ENCODE results near the gene HLA-G.
A peak's percentile ranks its signal among the peaks of the same experiment; 100 is the strongest.

HLA-G gene

GRCh38 chr6:29824144-29824543, 3.5 kb upstream of the HLA-G start:
- no peak for DNase-seq

GRCh38 chr6:29825848-29826247, 1.8 kb upstream of the HLA-G start:
- DNase-seq = no peak

- DNase-seq = no peak
These were observed 1.4 kb upstream of the HLA-G start for GRCh38 chr6:29826271-29826670.

- DNase-seq = no peak
These were observed 809 bp downstream of the HLA-G start for GRCh38 chr6:29828471-29828797.

GRCh38 chr6:29829766-29830165, 2.1 kb downstream of the HLA-G start:
- DNase-seq = no peak

GRCh38 chr6:29830409-29830808, 2.8 kb downstream of the HLA-G start:
- DNase-seq = no peak

GRCh38 chr6:29831776-29832175, 4.2 kb downstream of the HLA-G start:
- DNase-seq = no peak

GRCh38 chr6:29834564-29835436, 7.2 kb downstream of the HLA-G start:
- DNase-seq = peak in 1 of 2 experiments; percentile 25

GRCh38 chr6:29839917-29840316, 12.3 kb downstream of the HLA-G start:
- no peak for DNase-seq

- DNase-seq = no peak
These were observed 13.4 kb downstream of the HLA-G start for GRCh38 chr6:29841030-29841429.

GRCh38 chr6:29845405-29846006, 17.9 kb downstream of the HLA-G start:
- no peak for DNase-seq

GRCh38 chr6:29847871-29848630, 20.4 kb downstream of the HLA-G start:
- DNase-seq = peak; percentile 27 to 41

GRCh38 chr6:29850011-29850553, 22.5 kb downstream of the HLA-G start:
- no peak for DNase-seq

GRCh38 chr6:29851190-29851589, 23.6 kb downstream of the HLA-G start:
- no peak for DNase-seq

GRCh38 chr6:29853245-29853644, 25.6 kb downstream of the HLA-G start:
- no peak for DNase-seq

- DNase-seq = no peak
These were observed 30.4 kb downstream of the HLA-G start for GRCh38 chr6:29858006-29858405.

GRCh38 chr6:29861521-29862255, 34.1 kb downstream of the HLA-G start:
- no peak for DNase-seq

- no peak for DNase-seq
These were observed 36.6 kb downstream of the HLA-G start for GRCh38 chr6:29864037-29864810.

GRCh38 chr6:29865631-29866030, 38.0 kb downstream of the HLA-G start:
- DNase-seq = no peak

- no peak for DNase-seq
These were observed 42.5 kb downstream of the HLA-G start for GRCh38 chr6:29870104-29870503.

- no peak for DNase-seq
These were observed 45.2 kb downstream of the HLA-G start for GRCh38 chr6:29872791-29873190.

- no peak for DNase-seq
These were observed 47.6 kb downstream of the HLA-G start for GRCh38 chr6:29875257-29875656.

All from NCI-H1930 (cell line).